Hematopoietic multipotent progenitor cell (in vitro differentiated cells): ENCODE measurements around the gene PRMT9. TPM values are rescaled to one million over a fixed set of nuclear protein-coding genes. Genes with fewer than 3 reads are reported as not detected.

Experiments
- DNase-seq, 3 donors: peaks; one replicate each; pipeline ENCODE4 v3.0.0-alpha.2; 2011 to 2015; ENCODE audit warnings: low read depth in 2 of 3, low spot score in 2 of 3
- total RNA-seq: library from RNA; depleted of rRNA; stranded (reverse); fragments of >200 nt; gene quantifications from one replicate; pipeline ENCODE4 v1.2.3, GENCODE V29; 2012

The PRMT9 gene
- total RNA-seq, 1 donor = 11.3 TPM

DNA sequence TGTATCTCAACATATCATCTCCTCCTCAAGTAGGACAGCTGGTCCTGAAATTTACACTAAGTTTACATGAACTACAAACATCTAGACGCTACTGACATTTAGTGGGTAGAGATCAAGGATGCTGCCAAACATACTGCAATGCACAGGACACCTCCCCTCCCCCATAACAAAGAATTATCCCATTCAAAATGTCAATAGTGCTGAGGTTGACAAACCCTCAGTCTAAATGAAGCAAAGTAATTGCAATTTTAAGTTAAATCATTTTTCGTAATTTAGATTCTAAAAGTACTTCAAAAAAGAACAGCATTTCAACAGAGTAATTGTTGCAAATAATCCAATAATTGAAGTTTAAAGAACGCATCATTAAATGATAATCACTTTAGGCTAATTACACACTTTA, 1.2 kb downstream of the PRMT9 start:
- DNase-seq = no peak

DNA sequence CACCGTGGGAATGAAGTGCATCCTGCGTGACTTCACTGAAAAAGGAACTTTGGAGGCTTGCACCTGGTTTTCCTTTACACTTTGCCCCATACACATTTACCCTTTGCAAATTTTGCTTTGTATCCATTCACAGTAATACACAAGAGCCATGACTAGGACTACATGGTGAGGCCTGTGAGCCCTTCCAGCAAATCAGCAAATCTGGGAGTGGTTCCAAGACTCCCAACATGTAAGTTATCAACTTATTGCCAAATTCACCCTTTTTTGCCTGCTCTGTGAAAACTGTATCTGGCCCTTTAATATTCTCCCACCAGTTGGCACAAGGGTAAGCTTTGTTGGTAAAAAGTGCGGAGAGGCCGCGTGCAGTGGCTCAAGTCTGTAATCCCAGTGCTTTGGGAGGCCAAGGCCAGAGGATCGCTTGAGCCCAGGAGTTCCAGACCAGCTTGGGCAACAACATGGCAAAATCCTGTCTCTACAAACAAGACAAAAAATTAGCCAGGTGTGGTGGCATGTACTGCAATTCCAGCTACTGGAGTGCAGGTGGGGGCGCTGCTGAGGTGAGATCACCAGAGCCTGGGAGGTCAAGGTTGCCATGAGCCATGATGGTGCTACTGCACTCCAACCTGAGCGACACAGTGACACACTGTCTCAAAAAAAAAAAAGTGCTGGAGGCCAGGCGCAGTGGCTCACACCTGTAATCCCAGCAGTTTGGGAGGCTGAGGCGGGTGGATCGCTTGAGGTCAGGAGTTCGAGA, 5.0 kb downstream of the PRMT9 start:
- no peak for DNase-seq

GRCh38 chr4:147678106-147678505, 5.9 kb downstream of the PRMT9 start:
- DNase-seq = no peak

- DNase-seq = no peak
These were observed 9.5 kb downstream of the PRMT9 start for GRCh38 chr4:147674496-147674895.

DNA sequence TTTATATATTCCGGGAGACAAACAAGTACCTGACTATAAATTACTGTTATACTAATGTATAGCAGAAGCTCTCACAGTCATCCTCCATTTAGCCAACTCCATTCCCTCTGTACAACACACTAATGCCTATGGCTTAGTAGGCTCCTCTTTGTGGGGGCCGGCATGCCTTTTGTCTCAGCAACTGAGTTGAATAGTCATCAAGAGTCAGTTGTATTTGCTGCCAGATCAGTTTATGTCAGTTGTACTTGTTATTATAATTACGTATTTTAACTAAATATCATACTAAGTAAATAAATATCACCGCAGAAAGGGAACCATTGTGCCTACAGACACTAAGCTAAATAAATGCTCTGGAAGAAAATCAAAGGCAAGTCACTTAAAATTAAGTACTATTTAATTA, 9.9 kb downstream of the PRMT9 start:
- no peak for DNase-seq

- DNase-seq = no peak
These were observed 25.5 kb downstream of the PRMT9 start for GRCh38 chr4:147658501-147658900.

DNA sequence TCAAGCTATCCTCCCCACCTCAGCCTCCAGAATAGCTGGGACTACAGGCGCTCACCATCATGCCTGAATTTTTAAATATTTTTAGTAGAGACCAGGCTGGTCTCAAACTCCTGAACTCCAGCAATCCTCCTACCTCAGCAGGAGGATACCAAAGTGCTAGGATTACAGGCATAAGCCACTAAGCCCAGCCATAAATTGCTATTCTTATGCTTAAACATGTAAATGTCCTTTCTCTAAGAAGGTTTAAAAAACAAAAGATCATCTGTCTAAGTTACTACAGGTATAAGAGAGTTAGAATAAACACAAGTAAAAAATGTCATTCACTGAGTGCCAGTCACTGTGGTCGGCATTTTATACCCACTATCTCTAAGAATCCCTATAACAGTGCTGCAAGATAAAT, 28.3 kb downstream of the PRMT9 start:
- DNase-seq = no peak

DNA sequence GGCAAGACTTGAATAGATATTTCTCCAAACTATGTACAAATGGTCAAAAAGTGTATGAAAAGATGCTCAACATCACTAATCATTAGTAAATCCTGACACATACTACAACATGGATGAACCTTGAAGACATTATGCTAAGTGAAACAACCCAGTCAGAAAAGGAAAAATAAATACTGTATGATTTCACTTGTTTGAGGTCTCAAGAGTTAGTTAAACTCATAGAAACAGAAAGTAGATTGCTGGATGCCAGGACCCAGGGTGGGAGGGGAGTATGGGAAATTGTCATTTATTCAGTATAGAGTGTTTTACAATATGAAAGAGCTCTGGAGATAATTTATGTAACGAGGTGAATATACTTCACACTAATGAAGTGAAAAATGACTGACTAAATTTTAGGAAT, 32.4 kb downstream of the PRMT9 start:
- no peak for DNase-seq

- no peak for DNase-seq
These were observed 35.3 kb downstream of the PRMT9 start for GRCh38 chr4:147648656-147649055.

- no peak for DNase-seq
These were observed 38.9 kb downstream of the PRMT9 start for GRCh38 chr4:147645099-147645498.

- no peak for DNase-seq
These were observed 39.5 kb downstream of the PRMT9 start for GRCh38 chr4:147644471-147644870.

DNA sequence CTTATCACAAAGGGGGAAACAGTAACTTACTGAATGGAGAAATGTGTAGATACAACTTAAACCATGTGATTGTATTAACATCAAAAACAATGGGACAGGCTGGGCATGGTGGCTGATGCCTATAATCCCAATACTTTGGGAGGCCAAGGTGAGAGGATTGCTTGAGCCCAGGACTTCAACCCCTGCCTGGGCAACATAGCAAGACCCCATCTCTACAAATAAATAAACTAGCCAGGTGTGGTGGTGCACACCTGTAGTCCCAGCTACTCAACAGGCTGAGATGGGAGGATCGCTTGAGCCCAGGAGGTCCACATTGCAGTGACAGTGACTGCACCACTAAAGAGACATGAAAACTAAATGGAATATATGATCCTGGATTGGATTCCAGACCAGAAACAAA, 40.3 kb downstream of the PRMT9 start:
- DNase-seq = no peak

DNA sequence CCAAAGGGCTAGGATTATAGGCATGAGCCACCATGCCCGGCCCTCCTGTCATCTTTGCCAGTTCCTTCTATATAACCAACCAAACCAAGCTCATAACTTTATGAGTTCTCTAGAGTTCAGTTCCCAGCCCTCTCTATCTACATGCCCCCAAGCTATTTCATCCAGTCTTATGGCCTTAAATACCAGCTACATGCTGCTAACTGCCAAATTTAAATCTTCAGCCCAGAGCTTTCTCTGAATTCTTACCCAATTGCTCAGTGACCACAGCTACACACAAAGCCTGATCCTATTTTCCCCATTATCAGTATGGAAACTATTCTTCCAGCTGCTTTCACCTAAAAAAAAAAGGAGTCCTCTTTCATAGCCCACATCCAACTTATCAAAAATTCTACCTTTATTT, 43.6 kb downstream of the PRMT9 start:
- DNase-seq = no peak

GRCh38 chr4:147639388-147639787, 44.6 kb downstream of the PRMT9 start:
- no peak for DNase-seq

DNA sequence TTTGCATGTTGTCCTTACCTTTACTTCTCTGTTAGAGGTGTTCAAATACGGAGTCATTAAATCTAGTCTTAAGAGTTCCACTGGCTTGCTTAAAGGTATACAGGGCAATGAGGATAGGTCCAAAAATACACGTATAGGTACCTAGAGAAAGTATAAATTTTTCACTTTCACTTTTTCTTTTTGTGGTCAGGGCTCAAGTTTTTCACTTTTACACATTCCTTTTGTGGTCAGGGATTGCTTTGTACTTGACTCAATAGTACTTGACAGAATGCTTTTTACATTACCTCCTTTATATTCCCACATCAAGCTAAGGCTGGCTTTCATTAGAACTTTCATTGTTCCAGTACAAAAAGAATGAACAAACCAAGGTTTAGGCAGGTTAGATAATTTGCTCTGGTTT, 45.0 kb downstream of the PRMT9 start:
- DNase-seq = no peak

- no peak for DNase-seq
These were observed 45.6 kb downstream of the PRMT9 start for GRCh38 chr4:147638365-147638764.

- DNase-seq = no peak
These were observed 48.6 kb downstream of the PRMT9 start for GRCh38 chr4:147635348-147635747.

GRCh38 chr4:147633643-147634042, 50.3 kb downstream of the PRMT9 start:
- no peak for DNase-seq

DNA sequence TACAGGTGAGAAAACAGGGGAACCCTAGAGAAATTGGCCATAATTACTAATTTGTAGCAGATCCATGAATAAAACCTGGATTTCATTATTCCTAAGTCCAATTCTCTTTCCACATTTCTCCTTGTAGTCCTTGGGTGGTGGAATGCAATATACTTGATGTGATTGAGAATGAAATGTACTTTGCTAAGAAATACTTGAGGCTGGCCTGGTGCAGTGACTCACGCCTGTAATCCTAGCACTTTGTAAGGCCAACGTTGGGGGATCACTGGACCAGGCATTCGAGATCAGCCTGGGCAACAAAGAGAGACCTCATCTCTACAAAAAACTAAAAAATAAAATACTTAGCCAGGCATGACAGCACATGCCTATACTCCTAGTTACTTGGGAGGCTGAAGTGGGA, 50.9 kb downstream of the PRMT9 start:
- DNase-seq = no peak

GRCh38 chr4:147629783-147630730, 53.9 kb downstream of the PRMT9 start:
- no peak for DNase-seq

DNA sequence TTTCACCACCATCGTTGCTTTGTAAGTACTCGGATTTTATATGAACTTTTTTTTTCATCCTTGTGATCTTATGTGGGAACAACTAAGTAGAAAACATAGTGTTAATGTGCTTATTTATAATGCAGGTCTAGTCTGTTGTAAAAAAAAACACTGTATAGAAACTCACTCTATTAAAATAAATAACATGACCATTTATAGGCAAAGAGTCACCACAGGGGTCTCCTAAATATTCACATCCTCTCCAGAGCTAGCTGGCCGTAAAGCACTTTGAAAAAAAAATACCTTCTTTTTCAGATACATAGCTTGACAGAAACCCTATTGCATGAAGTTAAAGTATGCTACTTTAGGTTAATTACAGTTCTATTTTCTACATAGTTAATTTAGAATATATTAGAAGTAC, 55.5 kb downstream of the PRMT9 start:
- no peak for DNase-seq

DNA sequence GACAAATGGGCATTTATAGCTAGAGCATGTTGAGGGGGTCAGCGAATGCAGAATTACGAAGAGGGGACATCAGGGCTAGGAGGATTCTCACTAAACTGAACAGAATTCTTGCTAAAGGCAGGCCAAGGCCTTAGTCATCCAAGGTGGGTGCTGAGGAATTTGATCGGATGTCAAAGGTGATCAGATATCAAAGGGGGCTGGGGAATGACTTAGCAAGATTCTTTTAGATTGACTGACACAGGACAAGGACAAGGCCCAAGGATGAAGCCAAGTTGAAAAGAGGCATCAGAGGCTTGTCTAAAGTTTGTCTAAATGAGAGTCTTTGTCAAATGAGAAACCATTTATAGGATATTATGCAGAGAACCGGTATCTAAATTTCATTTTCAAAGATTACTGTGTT, 57.1 kb downstream of the PRMT9 start:
- DNase-seq = no peak
